Hepatocyte (in vitro differentiated cells): Measurements from ENCODE around the gene TMEM11.
"Not testable (repeated sequence)": the region's sequence is repeated elsewhere in the genome, so short reads cannot be mapped to it uniquely, and the experiment has no call there.

Experiments
- EZH2 ChIP-seq: fragments of 200-600 bp; sonication (generic); IDR thresholded peaks from 2 replicates; pipeline ENCODE4 v1.6.1; 2016; ENCODE audit warnings: antibody characterized with exemption, mild to moderate bottlenecking, borderline replicate concordance
- EZH2phosphoT487 ChIP-seq: fragments of 200-600 bp; sonication (generic); IDR thresholded peaks from one replicate; pipeline ENCODE4 v1.6.1; 2018; ENCODE audit warnings: antibody characterized with exemption, mild to moderate bottlenecking, low read depth, moderate library complexity; ENCODE audit not compliant: unreplicated experiment, severe bottlenecking
- TF ChIP-seq, protein P1 (sequence below): fragments of 200-600 bp; sonication (generic); IDR thresholded peaks from 2 replicates; pipeline ENCODE4 v1.5.1; 2016; ENCODE audit warnings: antibody characterized with exemption, mild to moderate bottlenecking; ENCODE audit not compliant: poor library complexity

- TF ChIP-seq, protein P1, sequence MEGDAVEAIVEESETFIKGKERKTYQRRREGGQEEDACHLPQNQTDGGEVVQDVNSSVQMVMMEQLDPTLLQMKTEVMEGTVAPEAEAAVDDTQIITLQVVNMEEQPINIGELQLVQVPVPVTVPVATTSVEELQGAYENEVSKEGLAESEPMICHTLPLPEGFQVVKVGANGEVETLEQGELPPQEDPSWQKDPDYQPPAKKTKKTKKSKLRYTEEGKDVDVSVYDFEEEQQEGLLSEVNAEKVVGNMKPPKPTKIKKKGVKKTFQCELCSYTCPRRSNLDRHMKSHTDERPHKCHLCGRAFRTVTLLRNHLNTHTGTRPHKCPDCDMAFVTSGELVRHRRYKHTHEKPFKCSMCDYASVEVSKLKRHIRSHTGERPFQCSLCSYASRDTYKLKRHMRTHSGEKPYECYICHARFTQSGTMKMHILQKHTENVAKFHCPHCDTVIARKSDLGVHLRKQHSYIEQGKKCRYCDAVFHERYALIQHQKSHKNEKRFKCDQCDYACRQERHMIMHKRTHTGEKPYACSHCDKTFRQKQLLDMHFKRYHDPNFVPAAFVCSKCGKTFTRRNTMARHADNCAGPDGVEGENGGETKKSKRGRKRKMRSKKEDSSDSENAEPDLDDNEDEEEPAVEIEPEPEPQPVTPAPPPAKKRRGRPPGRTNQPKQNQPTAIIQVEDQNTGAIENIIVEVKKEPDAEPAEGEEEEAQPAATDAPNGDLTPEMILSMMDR = not testable (repeated sequence)
- not testable (repeated sequence) for TF ChIP-seq EZH2, EZH2phosphoT487
Observed at GRCh38 chr17:21192414-21192813, 21.5 kb downstream of the TMEM11 start.
